K562 (cell line): ENCODE measurements around the gene LENG9. TPM values are rescaled to one million over a fixed set of nuclear protein-coding genes. Genes with fewer than 3 reads are reported as not detected.

Source experiments
- ATAC-seq: fragments of 200-7000 bp; cut with Tn5 transposase; 3 replicates; pipeline ENCODE4 v1.9.1; 2020; ENCODE audit warnings: moderate library complexity
- BruUV-seq: library from RNA; stranded (reverse); fragments of 400-500 nt; replicated peaks from 2 replicates; lab custom pipeline; 2021; lab: Mats Ljungman, UMichigan
- CTCF ChIA-PET: fragments of 300-600 bp; formaldehyde crosslinking; extraction: SDS; loops from one replicate; lab custom pipeline; 2021; ENCODE audit warnings: low intra/inter-chr PET ratio; lab: Yijun Ruan, JAX
- POLR2A ChIA-PET: fragments of 300-600, 350-650 bp; sonication (Branson Sonifier 250); formaldehyde crosslinking; extraction: SDS; loops from one replicate; lab custom pipeline; 2021; ENCODE audit warnings: antibody characterized with exemption, inconsistent platforms; lab: Yijun Ruan, JAX
- DNase-seq, 4 experiments: peaks; one replicate each; pipeline versions ENCODE4 v3.0.0 to v3.0.0-alpha.2; 2011 to 2018; ENCODE audit warnings: low spot score in 3 of 4, mixed read lengths in 3 of 4; ENCODE audit errors: extremely low read depth in 1 of 4
- FAIRE-seq: peaks from 2 replicates; lab custom pipeline; 2011; peaks lifted over from hg19 to GRCh38; lab: Jason Lieb, UNC
- H2AFZ ChIP-seq: 2 replicates; pipeline ENCODE4 v1.6.0; 2011; ENCODE audit warnings: low read depth, low read length, control low read depth, inconsistent platforms
- H3K27ac ChIP-seq: fragments of 200-600 bp; 3 replicates; pipeline ENCODE4 v1.8.0; 2011; ENCODE audit warnings: low read depth, mild to moderate bottlenecking, control low read depth, inconsistent platforms, low read length, moderate library complexity, mixed read lengths; ENCODE audit errors: extremely low read depth
- H3K27me3 ChIP-seq, 2 experiments: fragments of 300-600 bp in 1 of 2; 2 replicates in 1 of 2; 3 replicates in 1 of 2; pipeline versions ENCODE4 v1.6.0 to v1.8.0; 2011; ENCODE audit warnings: inconsistent platforms in 2 of 2, low read length in 2 of 2, mild to moderate bottlenecking in 1 of 2, mixed read lengths in 1 of 2, moderate library complexity in 1 of 2; ENCODE audit not compliant: control insufficient read depth in 2 of 2, insufficient read depth in 2 of 2
- H3K36me3 ChIP-seq: fragments of 300-600 bp; 3 replicates; pipeline ENCODE4 v1.8.0; 2011; ENCODE audit warnings: mild to moderate bottlenecking, low read length, inconsistent platforms; ENCODE audit not compliant: control insufficient read depth, insufficient read depth
- H3K4me1 ChIP-seq, 2 experiments: fragments of 200-600 bp in 1 of 2; replicated peaks in 1 of 2; 2 replicates in 1 of 2; 3 replicates in 1 of 2; pipeline versions ENCODE4 v1.5.1 to v1.8.0; 2011; ENCODE audit warnings: inconsistent platforms in 2 of 2, low read length in 2 of 2, mild to moderate bottlenecking in 1 of 2, mixed read lengths in 1 of 2, moderate library complexity in 1 of 2; ENCODE audit not compliant: control insufficient read depth in 2 of 2, insufficient read depth in 2 of 2
- H3K4me2 ChIP-seq: 2 replicates; pipeline ENCODE4 v1.6.1; 2011; ENCODE audit warnings: low read length, control low read depth, inconsistent platforms, mixed read lengths; ENCODE audit not compliant: insufficient read depth
- H3K4me3 ChIP-seq: fragments of 200-600 bp; sonication (generic), shearing (Covaris generic); 2 replicates; pipeline ENCODE4 v1.5.1; 2016; ENCODE audit warnings: control low read depth, inconsistent platforms
- H3K79me2 ChIP-seq: fragments of 200-600 bp; 3 replicates; pipeline ENCODE4 v1.8.0; 2011; ENCODE audit warnings: low read length, inconsistent platforms; ENCODE audit not compliant: control insufficient read depth, insufficient read depth
- H3K9ac ChIP-seq, 2 experiments: 2 replicates each; pipeline versions ENCODE4 v1.6.0 to v1.6.1; 2011; ENCODE audit warnings: low read depth in 2 of 2, low read length in 2 of 2, control low read depth in 1 of 2, inconsistent platforms in 1 of 2, mild to moderate bottlenecking in 1 of 2, mixed read lengths in 1 of 2; ENCODE audit not compliant: insufficient read depth in 1 of 2
- H3K9me1 ChIP-seq: one replicate; pipeline ENCODE4 v1.6.0; 2011; ENCODE audit warnings: inconsistent platforms, mild to moderate bottlenecking, low read length, moderate library complexity; ENCODE audit not compliant: control insufficient read depth, insufficient read depth
- H3K9me3 ChIP-seq: replicated peaks from 2 replicates; pipeline ENCODE4 v1.5.1; 2011; ENCODE audit warnings: low read depth, low read length, inconsistent platforms; ENCODE audit not compliant: control insufficient read depth, insufficient read depth
- H4K20me1 ChIP-seq: replicated peaks from 2 replicates; pipeline ENCODE4 v1.6.1; 2011; ENCODE audit warnings: low read length, inconsistent platforms, mixed read lengths; ENCODE audit not compliant: control insufficient read depth, insufficient read depth
- NFIC ChIP-seq: fragments of 450-650 bp; IDR thresholded peaks from 2 replicates; pipeline ENCODE4 v1.6.1; 2017; ENCODE audit warnings: mild to moderate bottlenecking, inconsistent platforms
- NUFIP1 ChIP-seq: fragments of 450-650 bp; IDR thresholded peaks from 2 replicates; pipeline ENCODE4 v1.6.1; 2018; ENCODE audit not compliant: partially characterized antibody
- POLR2AphosphoS5 ChIP-seq: IDR thresholded peaks from 2 replicates; pipeline ENCODE4 v1.6.1; 2011; ENCODE audit warnings: mild to moderate bottlenecking, low read depth, low read length, moderate library complexity; ENCODE audit not compliant: control insufficient read depth, insufficient read depth
- RBFOX2 ChIP-seq: fragments of 200-400 bp; formaldehyde crosslinking; IDR thresholded peaks from 2 replicates; pipeline ENCODE4 v1.6.1; 2017; ENCODE audit warnings: low read depth, mild to moderate bottlenecking, low read length, moderate library complexity
- SUPT5H ChIP-seq: fragments of 450-650 bp; IDR thresholded peaks from 2 replicates; pipeline ENCODE4 v1.6.1; 2016
- U2AF1 ChIP-seq: fragments of 200-400 bp; formaldehyde crosslinking; optimal IDR thresholded peaks from 2 replicates; pipeline ENCODE3; 2017; ENCODE audit warnings: mild to moderate bottlenecking, low read depth, low read length, moderate library complexity
- ZFP1 ChIP-seq: fragments of 450-650 bp; formaldehyde crosslinking; IDR thresholded peaks from 2 replicates; pipeline ENCODE4 v1.4.0; 2020; ENCODE audit warnings: mild to moderate bottlenecking, mixed read lengths
- ZNF124 ChIP-seq: sonication (generic); formaldehyde crosslinking; IDR thresholded peaks from 2 replicates; pipeline ENCODE4 v1.8.1; 2022; ENCODE audit warnings: missing genetic modification reagents
- WGBS: fragments of 100-300 bp; shearing (Covaris generic); methylation state at CpG from one replicate; pipeline ENCODE4 v1.1.6; 2016; ENCODE audit warnings: low coverage, mixed read lengths; ENCODE audit not compliant: insufficient coverage; ENCODE audit errors: missing lambda C conversion rate; 5-methylcytosine and 5-hydroxymethylcytosine counted together
- in situ Hi-C: fragments of 300-500 bp; cut with MboI; formaldehyde crosslinking; loops from 4 replicates; pipeline ENCODE4 v1.15.0; 2018; ENCODE audit warnings: inconsistent platforms, mixed read lengths
- intact Hi-C: fragments of 100-400 bp; cut with micrococcal nuclease; formaldehyde crosslinking; loops from 2 replicates; pipeline ENCODE4 v1.14.2; 2022
- polyA plus RNA-seq, 8 experiments: library from polyadenylated mRNA; depleted of rRNA in 4 of 8; stranded (reverse) in 5 of 8; unstranded in 3 of 8; fragments of >200 nt; fragmentation: Nextera tagmentation in 2 of 8; fragmentation: Illumina TruSeq in 1 of 8; extraction: Ambion mirVana in 2 of 8; extraction: Trizol in 1 of 8; gene quantifications; 2 replicates each; pipeline versions ENCODE4 v1.2.1 to v1.2.3, GENCODE V29; 2011 to 2014; ENCODE audit warnings: inconsistent platforms in 1 of 8, missing spikeins in 1 of 8
- total RNA-seq, 7 experiments: library from RNA; depleted of rRNA in 6 of 7; stranded (reverse); fragments of >200 nt in 6 of 7; fragmentation: Illumina TruSeq in 2 of 7; extraction: Trizol in 2 of 7; gene quantifications; 2 replicates each; pipeline versions ENCODE4 v1.2.1 to v1.2.3, GENCODE V29; 2011 to 2021; ENCODE audit warnings: low replicate concordance in 1 of 7
- TF ChIP-seq, protein P1 (sequence below), 2 experiments: fragments of 250-450 bp in 1 of 2; fragments of 450-650 bp in 1 of 2; sonication (Bioruptor Pico) in 1 of 2; IDR thresholded peaks; 2 replicates each; pipeline versions ENCODE4 v1.6.1 to v1.8.0; 2016 to 2021; ENCODE audit warnings: mild to moderate bottlenecking in 2 of 2, moderate library complexity in 2 of 2, missing compliant biosample characterization in 1 of 2, missing genetic modification characterization in 1 of 2
- TF ChIP-seq, protein P2 (sequence below): fragments of 250-450 bp; sonication (Bioruptor Pico); IDR thresholded peaks from 2 replicates; pipeline ENCODE4 v1.4.0; 2020; ENCODE audit warnings: mild to moderate bottlenecking, moderate library complexity, borderline replicate concordance
- TF ChIP-seq, protein P3 (sequence below): fragments of 250-450 bp; sonication (Bioruptor Pico); IDR thresholded peaks from 2 replicates; pipeline ENCODE4 v1.5.1; 2021; ENCODE audit warnings: mild to moderate bottlenecking

Gene LENG9
- total and polyA plus RNA-seq, 9 of the 15 experiments (the other 6 are each of a cell fraction or from before 2014, with no cell fraction given): 0.06 to 0.64 (median 0.33) TPM; not detected in 1

DNA sequence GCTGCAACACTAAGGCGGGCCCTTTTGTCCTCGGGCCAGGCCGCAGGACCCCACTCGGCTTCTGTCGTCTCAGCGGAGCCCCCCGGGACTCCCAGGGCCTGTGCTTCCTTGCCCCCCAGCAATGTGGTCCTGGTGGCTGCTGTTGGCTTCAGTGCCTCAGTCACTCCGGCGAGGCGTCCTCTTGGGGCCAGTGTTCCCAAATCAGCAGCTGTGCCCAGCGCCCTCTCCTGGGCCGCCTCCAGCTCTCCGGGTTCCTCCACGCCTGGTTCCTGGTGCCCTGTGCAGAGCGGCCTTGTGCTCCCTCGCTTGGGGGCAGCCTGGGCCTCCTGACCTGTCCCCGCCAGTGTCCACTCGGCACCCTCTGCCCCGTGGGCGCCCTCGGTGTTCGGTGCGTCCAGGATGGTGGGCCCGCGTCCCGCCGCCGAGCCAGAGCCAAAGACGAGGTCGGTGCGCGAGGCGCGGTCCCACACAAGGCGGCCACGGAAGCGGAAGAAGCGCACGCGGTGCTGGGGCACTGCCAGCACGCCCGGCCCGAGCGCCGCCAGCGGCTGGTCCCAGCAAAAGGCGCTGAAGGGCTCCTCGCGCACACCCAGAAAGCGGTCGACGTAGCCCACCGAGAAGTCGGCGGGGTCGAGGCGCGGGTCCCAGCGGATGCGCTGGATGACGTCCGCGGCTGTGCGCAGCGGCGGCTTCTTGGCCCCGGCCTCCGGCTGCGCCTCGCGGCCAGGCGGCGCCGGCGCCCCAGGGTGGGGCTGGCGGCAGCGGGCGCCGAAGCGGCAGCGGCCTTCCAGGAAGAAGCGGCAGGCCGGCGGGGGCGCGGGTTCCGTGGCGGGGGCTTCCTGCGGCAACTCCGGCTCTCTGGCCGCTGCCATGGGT is 685 bp downstream of the LENG9 start:
- H3K4me2 ChIP-seq: peak overlapping the region; percentile 75
- H3K27me3 ChIP-seq: no peaks in the 10 kb centered on the region
- in situ Hi-C loops: no loop called here
- DNase-seq (peak in 2 of 4 experiments; percentile 34 to 42), FAIRE-seq (no peak), ATAC-seq (peak; percentile 0; the same call in 2 of the 3 replicates)
- CTCF ChIA-PET: no interaction called here
- H3K4me3 ChIP-seq: peak overlapping the region; percentile 85
- H4K20me1 ChIP-seq: peaks cover 14% of the 10 kb centered on the region; the same call in 1 of the 2 replicates
- H3K9me1 ChIP-seq: no peaks in the 10 kb centered on the region
- intact Hi-C loops: loop anchor here (1.0 kb wide), 1 partner anchor 14 kb away; the partner anchor contains the start of gene LENG8
- peak overlapping the region; percentile 49 to 90; a peak in 3 of 4 replicates for H3K9ac ChIP-seq
- no peaks in the 10 kb centered on the region for H3K9me3 ChIP-seq
- BruUV-seq: no TSS peak
- peak overlapping the region; percentile 71 for H2AFZ ChIP-seq
- H3K27ac ChIP-seq: peak overlapping the region; percentile 83
- POLR2A ChIA-PET: interaction anchor here (0.6 to 2.1 kb wide), 6 partner anchors 9 to 201 kb away, joined by 4 to 34 read pairs (median 13); partner anchors contain the start of genes CDC42EP5 and LENG8
- WGBS: 79% methylated on average over 45 of the region's 91 CpGs
- H3K36me3 ChIP-seq: peaks cover 45% of the 10 kb centered on the region
- no peaks in the 10 kb centered on the region for H3K79me2 ChIP-seq
- peaks cover 0 to 43% of the 10 kb centered on the region in 2 experiments; a peak in 2 of 5 replicates for H3K4me1 ChIP-seq
- TF ChIP-seq, protein P1, sequence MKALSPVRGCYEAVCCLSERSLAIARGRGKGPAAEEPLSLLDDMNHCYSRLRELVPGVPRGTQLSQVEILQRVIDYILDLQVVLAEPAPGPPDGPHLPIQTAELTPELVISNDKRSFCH (CRISPR knock-in tag; IDR thresholded peaks at IDR 0.05): no peak
- TF ChIP-seq, protein P1 (tag; IDR thresholded peaks at IDR 0.05): 0 out of 2 replicates have a peak, but pooled peaks have one; percentile 25
- TF ChIP-seq NUFIP1: no peak
- TF ChIP-seq, protein P2, sequence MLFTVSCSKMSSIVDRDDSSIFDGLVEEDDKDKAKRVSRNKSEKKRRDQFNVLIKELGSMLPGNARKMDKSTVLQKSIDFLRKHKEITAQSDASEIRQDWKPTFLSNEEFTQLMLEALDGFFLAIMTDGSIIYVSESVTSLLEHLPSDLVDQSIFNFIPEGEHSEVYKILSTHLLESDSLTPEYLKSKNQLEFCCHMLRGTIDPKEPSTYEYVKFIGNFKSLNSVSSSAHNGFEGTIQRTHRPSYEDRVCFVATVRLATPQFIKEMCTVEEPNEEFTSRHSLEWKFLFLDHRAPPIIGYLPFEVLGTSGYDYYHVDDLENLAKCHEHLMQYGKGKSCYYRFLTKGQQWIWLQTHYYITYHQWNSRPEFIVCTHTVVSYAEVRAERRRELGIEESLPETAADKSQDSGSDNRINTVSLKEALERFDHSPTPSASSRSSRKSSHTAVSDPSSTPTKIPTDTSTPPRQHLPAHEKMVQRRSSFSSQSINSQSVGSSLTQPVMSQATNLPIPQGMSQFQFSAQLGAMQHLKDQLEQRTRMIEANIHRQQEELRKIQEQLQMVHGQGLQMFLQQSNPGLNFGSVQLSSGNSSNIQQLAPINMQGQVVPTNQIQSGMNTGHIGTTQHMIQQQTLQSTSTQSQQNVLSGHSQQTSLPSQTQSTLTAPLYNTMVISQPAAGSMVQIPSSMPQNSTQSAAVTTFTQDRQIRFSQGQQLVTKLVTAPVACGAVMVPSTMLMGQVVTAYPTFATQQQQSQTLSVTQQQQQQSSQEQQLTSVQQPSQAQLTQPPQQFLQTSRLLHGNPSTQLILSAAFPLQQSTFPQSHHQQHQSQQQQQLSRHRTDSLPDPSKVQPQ (CRISPR knock-in tag): no peak
- TF ChIP-seq ZNF124 (CRISPR knock-in tag): 0 out of 2 replicates have a peak, but pooled peaks have one; percentile 45
- no peak for TF ChIP-seq ZFP1
- 0 out of 2 replicates have a peak, but pooled peaks have one; percentile 4 for TF ChIP-seq NFIC
- peak; percentile 79 for TF ChIP-seq SUPT5H
- TF ChIP-seq, protein P3, sequence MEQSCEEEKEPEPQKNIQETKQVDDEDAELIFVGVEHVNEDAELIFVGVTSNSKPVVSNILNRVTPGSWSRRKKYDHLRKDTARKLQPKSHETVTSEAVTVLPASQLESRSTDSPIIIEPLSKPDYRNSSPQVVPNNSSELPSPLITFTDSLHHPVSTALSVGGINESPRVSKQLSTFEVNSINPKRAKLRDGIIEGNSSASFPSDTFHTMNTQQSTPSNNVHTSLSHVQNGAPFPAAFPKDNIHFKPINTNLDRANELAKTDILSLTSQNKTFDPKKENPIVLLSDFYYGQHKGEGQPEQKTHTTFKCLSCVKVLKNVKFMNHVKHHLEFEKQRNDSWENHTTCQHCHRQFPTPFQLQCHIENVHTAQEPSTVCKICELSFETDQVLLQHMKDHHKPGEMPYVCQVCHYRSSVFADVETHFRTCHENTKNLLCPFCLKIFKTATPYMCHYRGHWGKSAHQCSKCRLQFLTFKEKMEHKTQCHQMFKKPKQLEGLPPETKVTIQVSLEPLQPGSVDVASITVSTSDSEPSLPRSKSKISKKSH: no peak
- TF ChIP-seq RBFOX2: peak; percentile 71
- peak; percentile 23 for TF ChIP-seq U2AF1
- 0 out of 2 replicates have a peak, but pooled peaks have one; percentile 3 for TF ChIP-seq POLR2AphosphoS5
